GM12801 (cell line): ENCODE measurements around the gene SPSB3.

ENCODE experiments used
- TF ChIP-seq, protein P1 (sequence below): IDR thresholded peaks from one replicate; pipeline ENCODE4 v1.5.1; 2011; ENCODE audit warnings: control low read depth; ENCODE audit not compliant: insufficient read length; ENCODE audit errors: extremely low read depth

SPSB3 gene

DNA sequence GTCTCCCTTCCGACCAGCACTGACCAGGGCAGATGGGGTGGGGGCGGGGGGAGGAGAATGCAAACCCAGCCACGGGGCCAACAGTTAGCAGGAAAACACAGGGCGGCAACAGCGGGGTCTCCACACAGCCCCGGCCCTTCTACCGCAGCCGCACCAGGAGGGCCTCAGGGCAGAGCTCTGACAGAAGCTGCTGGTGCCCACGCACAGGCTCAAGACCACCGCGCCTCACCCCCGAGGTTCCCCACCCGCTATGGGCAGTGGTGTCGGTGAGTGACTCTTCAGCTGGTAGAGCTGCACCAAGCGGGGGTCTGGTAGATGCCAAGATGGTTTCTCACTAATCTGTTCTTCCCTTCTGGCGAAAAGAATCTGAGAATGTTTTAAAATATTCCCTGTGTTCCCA, 28.2 kb upstream of the SPSB3 start:
- TF ChIP-seq, protein P1, sequence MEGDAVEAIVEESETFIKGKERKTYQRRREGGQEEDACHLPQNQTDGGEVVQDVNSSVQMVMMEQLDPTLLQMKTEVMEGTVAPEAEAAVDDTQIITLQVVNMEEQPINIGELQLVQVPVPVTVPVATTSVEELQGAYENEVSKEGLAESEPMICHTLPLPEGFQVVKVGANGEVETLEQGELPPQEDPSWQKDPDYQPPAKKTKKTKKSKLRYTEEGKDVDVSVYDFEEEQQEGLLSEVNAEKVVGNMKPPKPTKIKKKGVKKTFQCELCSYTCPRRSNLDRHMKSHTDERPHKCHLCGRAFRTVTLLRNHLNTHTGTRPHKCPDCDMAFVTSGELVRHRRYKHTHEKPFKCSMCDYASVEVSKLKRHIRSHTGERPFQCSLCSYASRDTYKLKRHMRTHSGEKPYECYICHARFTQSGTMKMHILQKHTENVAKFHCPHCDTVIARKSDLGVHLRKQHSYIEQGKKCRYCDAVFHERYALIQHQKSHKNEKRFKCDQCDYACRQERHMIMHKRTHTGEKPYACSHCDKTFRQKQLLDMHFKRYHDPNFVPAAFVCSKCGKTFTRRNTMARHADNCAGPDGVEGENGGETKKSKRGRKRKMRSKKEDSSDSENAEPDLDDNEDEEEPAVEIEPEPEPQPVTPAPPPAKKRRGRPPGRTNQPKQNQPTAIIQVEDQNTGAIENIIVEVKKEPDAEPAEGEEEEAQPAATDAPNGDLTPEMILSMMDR = no peak

- TF ChIP-seq, protein P1 = no peak
Measured at GRCh38 chr16:1810106-1810505, 27.7 kb upstream of the SPSB3 start.

DNA sequence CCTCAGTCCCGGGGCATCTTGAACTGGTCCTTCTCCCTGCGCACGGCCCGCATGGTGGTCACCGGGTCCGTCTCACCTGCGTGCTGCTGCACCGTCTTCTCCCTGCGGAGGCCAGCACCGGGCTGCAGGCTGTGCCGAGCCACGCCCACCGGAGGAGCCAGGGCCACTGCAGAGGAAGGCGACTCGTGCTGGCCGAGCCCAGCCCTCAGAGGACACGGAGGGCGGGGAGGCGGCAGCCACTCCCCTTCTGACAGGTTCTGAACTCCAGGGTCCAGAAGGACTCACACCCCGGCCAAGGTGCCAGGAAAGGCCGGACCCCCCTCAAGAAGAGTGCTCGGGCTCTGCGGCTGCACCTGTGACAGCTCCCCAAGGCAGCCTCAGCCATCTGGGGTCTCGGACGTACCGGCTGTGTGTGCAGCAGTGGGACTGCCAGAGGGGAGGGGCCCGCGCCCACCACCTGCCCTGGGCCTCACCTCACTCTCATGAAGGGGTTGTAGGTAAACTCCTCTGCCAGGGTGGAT, 27.0 kb upstream of the SPSB3 start:
- TF ChIP-seq, protein P1 = no peak

DNA sequence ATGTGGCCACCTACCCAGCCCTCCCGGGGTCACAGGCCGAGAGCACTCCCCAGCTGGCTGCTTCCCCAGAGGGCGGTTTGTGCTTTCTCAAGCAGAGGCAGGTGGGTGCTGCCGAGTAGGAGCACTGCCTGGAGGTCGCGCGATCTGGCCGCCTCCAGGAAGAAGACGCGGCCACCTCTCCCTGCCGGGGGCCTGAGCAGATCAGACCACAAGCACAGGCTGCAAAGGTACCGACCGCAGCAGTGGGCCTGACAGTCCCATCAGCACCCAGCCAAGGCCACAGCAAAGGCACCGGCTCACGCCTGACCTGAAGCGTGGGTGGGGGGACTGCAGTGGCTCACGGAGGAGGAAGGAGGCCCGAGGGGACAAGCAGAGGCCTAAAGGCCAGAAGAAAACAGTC, 26.3 kb upstream of the SPSB3 start:
- TF ChIP-seq, protein P1 = no peak

GRCh38 chr16:1807626-1808025, 25.3 kb upstream of the SPSB3 start:
- TF ChIP-seq, protein P1 = no peak

DNA sequence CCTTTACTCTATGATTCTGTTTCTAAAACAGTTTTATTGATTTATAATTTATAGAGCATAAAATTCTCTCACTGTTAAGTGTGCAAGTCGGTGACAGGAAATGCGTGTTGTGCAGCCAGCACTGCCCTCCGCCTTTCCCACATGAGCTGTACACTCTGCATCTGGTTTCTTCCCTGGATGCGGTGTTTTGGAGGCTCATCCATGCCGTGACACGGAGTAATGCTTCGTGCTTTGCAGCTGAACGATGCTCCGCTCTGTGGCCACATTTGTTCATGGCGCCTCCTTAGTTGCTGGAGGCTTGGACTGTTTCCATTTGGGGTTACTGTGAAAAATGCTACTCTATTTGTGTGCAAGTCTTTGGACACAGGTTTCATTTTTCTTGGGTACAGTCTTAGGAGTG, 18.3 kb upstream of the SPSB3 start:
- TF ChIP-seq, protein P1 = no peak

DNA sequence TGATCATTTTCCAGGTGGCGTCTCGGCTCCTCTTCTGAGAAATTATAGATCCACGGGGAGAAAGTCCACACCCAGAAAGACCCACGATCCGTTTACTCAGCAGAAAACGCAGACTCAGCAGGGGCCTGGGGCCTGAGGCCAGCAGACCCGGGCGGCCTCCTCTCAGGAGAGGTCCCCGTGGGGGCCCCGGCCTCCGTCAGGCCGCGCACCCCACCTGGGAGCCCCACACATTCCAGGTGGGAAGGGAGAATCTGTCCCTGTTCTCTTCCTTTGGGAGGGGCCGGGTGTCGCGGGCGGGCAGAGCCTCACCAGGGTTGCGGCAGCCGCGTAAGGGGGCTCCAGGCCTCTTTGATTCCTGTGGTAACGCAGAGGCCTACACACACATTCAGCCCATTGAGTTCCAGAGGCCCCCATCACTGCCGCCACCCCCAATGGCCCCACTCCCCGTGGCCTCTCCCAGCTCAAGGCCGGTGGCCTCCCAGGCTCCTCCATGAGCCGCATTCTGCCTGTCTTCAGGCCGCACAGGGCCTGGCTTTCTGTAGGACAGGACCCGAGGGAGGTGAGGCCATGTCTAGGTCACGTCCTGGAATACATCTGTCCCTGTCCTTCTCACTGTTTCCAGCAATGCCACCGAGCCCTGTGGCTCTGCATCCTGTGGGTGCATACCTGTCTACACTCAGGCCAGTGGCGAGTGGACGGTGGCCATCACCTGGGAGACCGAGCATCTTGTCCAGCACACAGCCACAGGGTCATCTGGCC, 12.7 kb upstream of the SPSB3 start:
- TF ChIP-seq, protein P1 = no peak
